Gastroesophageal sphincter (tissue), 3 donors: ENCODE measurements around the gene PCDHGA11.

Source experiments
- EP300 ChIP-seq: sonication (generic); formaldehyde crosslinking; IDR thresholded peaks from one replicate; pipeline ENCODE4 v1.6.1; 2017; ENCODE audit warnings: antibody characterized with exemption, mild to moderate bottlenecking
- POLR2A ChIP-seq, 2 donors: fragments of 450-650 bp; IDR thresholded peaks; one replicate each; pipeline ENCODE4 v1.6.1; 2017; ENCODE audit warnings: antibody characterized with exemption in 2 of 2, mild to moderate bottlenecking in 2 of 2, moderate library complexity in 1 of 2
- POLR2AphosphoS5 ChIP-seq: sonication (generic); formaldehyde crosslinking; IDR thresholded peaks from one replicate; pipeline ENCODE4 v1.6.1; 2017; ENCODE audit warnings: antibody characterized with exemption
- TF ChIP-seq, protein P1 (sequence below), 4 experiments: fragments of 200-600 bp in 2 of 4; fragments of 450-650 bp in 2 of 4; sonication (generic) in 1 of 4; IDR thresholded peaks; one replicate each; pipeline ENCODE4 v1.5.1; 2017 to 2019; ENCODE audit warnings: antibody characterized with exemption in 4 of 4, mild to moderate bottlenecking in 2 of 4, moderate library complexity in 2 of 4

DNA sequence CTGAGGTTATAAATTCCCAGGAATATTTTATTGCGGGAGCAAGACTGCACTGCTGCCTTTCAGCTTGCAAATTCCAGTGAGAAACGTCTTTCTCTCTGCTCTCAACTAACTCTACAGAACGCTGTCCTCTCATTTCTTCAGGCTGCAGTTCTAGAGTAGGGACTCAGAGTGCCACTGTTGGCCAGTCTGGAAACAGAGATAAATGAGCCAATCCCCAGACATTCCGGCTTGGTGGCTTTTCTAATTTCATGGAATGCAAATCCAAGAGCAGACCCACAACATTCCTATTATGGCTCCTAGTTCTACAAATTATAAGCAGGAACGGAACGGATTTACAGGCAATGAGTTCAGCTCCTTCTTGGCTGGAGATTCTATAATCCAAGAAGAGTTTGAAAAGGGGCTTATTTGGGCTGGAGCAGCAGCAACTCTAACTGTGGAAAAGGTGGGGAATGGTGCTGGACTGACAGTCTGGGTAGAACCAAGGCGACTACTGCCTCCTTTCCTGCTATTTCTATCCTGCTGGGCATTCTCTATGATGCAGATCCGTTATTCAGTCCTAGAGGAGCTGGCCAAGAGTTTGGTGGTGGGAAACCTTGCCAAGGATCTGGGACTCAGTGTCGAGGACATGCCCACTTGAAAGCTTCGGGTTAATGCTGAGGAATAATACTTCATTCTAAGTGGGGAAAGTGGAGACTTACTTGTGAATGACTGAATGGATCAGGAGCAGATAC, 18.7 kb downstream of the PCDHGA11 start:
- TF ChIP-seq, protein P1, sequence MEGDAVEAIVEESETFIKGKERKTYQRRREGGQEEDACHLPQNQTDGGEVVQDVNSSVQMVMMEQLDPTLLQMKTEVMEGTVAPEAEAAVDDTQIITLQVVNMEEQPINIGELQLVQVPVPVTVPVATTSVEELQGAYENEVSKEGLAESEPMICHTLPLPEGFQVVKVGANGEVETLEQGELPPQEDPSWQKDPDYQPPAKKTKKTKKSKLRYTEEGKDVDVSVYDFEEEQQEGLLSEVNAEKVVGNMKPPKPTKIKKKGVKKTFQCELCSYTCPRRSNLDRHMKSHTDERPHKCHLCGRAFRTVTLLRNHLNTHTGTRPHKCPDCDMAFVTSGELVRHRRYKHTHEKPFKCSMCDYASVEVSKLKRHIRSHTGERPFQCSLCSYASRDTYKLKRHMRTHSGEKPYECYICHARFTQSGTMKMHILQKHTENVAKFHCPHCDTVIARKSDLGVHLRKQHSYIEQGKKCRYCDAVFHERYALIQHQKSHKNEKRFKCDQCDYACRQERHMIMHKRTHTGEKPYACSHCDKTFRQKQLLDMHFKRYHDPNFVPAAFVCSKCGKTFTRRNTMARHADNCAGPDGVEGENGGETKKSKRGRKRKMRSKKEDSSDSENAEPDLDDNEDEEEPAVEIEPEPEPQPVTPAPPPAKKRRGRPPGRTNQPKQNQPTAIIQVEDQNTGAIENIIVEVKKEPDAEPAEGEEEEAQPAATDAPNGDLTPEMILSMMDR (IDR thresholded peaks at IDR 0.05) = no peak
- TF ChIP-seq POLR2AphosphoS5 (no peak), POLR2A (IDR thresholded peaks at IDR 0.05) (no peak), EP300 (no peak)
